Spleen (tissue), 7 donors: Measurements from ENCODE around the gene NEURL1.

Experiments used
- POLR2AphosphoS5 ChIP-seq, 3 donors: sonication (generic); formaldehyde crosslinking; IDR thresholded peaks; one replicate each; pipeline ENCODE4 v1.5.1; 2017; ENCODE audit warnings: antibody characterized with exemption in 3 of 3
- TF ChIP-seq, protein P1 (sequence below), 11 experiments: fragments of 200-600 bp in 7 of 11; fragments of 450-650 bp in 4 of 11; sonication (generic) in 4 of 11; IDR thresholded peaks in 8 of 11; conservative IDR thresholded peaks in 3 of 11; 1 replicate in 7 of 11; 2 replicates in 4 of 11; pipeline versions ENCODE4 v1.4.0 to v1.8.0; 2016 to 2021; ENCODE audit warnings: antibody characterized with exemption in 11 of 11, inconsistent platforms in 4 of 11, mild to moderate bottlenecking in 1 of 11
- donor health status: DM: no; HTN: no; CAD: no; lungs with moderate emphysema.
- donor health status: DM: no; HTN: no; CAD: no.
- donor health status: DM: no; HTN: no; CAD: no.

GRCh38 chr10:103617602-103618385, 124.3 kb downstream of the NEURL1 start:
- TF ChIP-seq POLR2AphosphoS5 (IDR thresholded peaks at IDR 0.05), result no peak
- TF ChIP-seq, protein P1, sequence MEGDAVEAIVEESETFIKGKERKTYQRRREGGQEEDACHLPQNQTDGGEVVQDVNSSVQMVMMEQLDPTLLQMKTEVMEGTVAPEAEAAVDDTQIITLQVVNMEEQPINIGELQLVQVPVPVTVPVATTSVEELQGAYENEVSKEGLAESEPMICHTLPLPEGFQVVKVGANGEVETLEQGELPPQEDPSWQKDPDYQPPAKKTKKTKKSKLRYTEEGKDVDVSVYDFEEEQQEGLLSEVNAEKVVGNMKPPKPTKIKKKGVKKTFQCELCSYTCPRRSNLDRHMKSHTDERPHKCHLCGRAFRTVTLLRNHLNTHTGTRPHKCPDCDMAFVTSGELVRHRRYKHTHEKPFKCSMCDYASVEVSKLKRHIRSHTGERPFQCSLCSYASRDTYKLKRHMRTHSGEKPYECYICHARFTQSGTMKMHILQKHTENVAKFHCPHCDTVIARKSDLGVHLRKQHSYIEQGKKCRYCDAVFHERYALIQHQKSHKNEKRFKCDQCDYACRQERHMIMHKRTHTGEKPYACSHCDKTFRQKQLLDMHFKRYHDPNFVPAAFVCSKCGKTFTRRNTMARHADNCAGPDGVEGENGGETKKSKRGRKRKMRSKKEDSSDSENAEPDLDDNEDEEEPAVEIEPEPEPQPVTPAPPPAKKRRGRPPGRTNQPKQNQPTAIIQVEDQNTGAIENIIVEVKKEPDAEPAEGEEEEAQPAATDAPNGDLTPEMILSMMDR (IDR thresholded peaks at IDR 0.05 in 8 of 11, conservative IDR thresholded peaks at IDR 0.05 in 3 of 11), result no peak
